Stimulated activated CD8-positive, alpha-beta memory T cell treated with anti-CD3 and anti-CD28 coated beads, Interleukin-7, amount 100 ng/mL, for 4 hours (primary cell): Measurements from ENCODE around the gene CPSF4L.

Source experiments
- DNase-seq, 2 donors: peaks; one replicate each; pipeline ENCODE4 v3.0.0-alpha.2; 2020; ENCODE audit warnings: low read depth in 2 of 2

Gene CPSF4L

GRCh38 chr17:73203135-73203787, 58.4 kb downstream of the CPSF4L start:
- DNase-seq: no peak

DNA sequence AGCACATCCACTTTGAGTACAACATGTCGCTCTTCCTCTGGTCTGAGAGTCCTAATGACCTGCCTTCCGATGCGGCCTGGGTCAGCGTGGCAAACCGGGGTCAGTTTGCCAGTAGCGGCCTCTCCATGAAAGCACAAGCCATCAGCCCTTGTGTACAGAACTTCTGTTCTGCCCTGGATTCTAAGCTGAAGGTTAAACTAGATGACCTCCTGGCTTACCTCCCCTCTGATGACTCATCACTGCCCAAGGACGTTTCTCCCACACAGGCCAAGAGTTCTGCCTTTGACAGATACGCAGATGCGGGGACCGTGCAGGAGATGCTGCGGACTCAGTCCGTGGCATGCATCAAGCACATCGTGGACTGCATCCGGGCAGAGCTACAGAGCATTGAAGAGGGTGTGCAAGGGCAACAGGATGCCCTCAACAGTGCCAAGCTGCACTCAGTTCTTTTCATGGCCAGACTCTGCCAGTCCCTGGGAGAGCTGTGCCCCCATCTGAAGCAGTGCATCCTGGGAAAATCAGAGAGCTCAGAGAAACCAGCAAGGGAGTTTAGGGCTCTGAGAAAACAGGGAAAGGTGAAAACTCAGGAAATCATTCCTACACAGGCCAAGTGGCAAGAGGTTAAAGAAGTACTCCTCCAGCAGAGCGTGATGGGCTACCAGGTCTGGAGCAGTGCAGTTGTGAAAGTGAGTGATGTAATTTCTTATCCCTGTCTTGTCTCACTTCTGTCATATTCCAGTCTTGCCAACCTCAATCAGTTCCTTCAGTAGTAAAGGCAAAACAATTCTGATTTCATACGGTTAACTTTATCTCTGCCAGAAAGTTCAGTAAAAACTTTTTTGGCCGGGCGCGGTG, 60.2 kb downstream of the CPSF4L start:
- DNase-seq: no peak

DNA sequence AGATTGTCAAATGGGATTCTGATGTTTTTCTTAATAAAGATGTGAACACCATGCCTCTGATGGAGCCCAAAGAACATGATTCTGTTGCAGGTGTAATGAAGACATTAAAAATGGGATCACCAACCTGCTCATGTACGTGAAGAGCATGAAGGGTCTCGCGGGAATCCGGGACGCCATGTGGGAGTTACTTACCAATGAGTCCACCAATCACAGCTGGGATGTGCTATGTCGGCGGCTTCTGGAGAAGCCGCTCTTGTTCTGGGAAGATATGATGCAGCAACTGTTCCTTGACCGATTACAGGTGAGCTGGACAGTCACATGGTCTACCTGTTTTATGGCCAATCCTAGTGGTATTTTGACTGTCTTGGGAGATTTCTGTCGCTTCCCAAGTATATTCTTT, 61.2 kb downstream of the CPSF4L start:
- no peak for DNase-seq

DNA sequence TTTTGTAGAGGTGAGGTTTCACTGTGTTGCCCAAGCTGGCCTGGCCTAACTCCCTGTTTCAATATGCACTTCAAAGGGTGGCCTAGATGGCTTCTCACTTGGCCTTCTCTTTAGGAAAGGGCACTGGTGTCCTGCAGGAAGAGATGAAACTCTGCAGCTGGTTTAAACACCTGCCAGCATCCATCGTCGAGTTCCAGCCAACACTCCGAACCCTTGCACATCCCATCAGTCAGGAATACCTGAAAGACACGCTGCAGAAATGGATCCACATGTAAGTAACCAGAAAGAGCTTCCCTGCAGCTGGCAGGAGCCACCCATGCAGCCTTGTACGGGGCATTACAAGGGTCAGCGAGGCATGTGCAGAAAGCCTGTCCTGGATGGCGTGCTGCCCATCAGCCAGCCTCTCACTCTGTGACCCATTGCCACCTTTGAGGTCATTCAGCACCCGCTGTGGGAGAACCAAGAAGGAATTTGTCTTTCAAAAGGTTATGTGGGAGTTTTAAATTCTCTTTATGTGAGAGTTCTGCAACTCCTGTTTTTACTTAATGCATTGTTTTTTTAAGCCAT, 61.8 kb downstream of the CPSF4L start:
- no peak for DNase-seq

- DNase-seq: no peak
Measured at GRCh38 chr17:73198930-73199260, 62.8 kb downstream of the CPSF4L start.
